ENCODE results near the gene DDX56.

DDX56 gene

GRCh38 chr7:44519546-44519945, 54.2 kb downstream of the DDX56 start:
- no peak overlapping the region for H3K4me3 ChIP-seq (ENCODE audit: low read length, poor library complexity, severe bottlenecking)
- H3K36me3 ChIP-seq (ENCODE audit: insufficient read depth, low read length): no peaks in the 10 kb centered on the region
- H3K9ac ChIP-seq (ENCODE audit: low read depth, low read length, poor library complexity, severe bottlenecking): no peak overlapping the region
- no peaks in the 10 kb centered on the region for H3K4me1 ChIP-seq (ENCODE audit: insufficient read depth, low read length, poor library complexity, severe bottlenecking)
- no peak overlapping the region for H3K4me2 ChIP-seq (ENCODE audit: low read depth, low read length, poor library complexity, severe bottlenecking)
- H3K9me3 ChIP-seq (ENCODE audit: insufficient read depth, low read depth, low read length): no peaks in the 10 kb centered on the region
- no peaks in the 10 kb centered on the region for H3K27me3 ChIP-seq (ENCODE audit: insufficient read depth, low read length, poor library complexity, severe bottlenecking)
- no peaks in the 10 kb centered on the region for H4K20me1 ChIP-seq (ENCODE audit: insufficient read depth, low read length, poor library complexity, severe bottlenecking)
- H3F3A ChIP-seq (ENCODE audit: low read depth): no peaks in the 10 kb centered on the region
- H3K79me2 ChIP-seq (ENCODE audit: insufficient read depth, low read length): no peaks in the 10 kb centered on the region
- no peak overlapping the region for H2AFZ ChIP-seq (ENCODE audit: low read length)
- TF ChIP-seq, protein P1, sequence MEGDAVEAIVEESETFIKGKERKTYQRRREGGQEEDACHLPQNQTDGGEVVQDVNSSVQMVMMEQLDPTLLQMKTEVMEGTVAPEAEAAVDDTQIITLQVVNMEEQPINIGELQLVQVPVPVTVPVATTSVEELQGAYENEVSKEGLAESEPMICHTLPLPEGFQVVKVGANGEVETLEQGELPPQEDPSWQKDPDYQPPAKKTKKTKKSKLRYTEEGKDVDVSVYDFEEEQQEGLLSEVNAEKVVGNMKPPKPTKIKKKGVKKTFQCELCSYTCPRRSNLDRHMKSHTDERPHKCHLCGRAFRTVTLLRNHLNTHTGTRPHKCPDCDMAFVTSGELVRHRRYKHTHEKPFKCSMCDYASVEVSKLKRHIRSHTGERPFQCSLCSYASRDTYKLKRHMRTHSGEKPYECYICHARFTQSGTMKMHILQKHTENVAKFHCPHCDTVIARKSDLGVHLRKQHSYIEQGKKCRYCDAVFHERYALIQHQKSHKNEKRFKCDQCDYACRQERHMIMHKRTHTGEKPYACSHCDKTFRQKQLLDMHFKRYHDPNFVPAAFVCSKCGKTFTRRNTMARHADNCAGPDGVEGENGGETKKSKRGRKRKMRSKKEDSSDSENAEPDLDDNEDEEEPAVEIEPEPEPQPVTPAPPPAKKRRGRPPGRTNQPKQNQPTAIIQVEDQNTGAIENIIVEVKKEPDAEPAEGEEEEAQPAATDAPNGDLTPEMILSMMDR (conservative IDR thresholded peaks at IDR 0.05; ENCODE audit: low read length): no peak
- TF ChIP-seq EZH2phosphoT487 (IDR thresholded peaks at IDR 0.05; ENCODE audit: borderline replicate concordance): no peak
- no peaks in the 10 kb centered on the region for H3K9me2 ChIP-seq (replicated peaks; ENCODE audit: low read depth, low read length)

DNA sequence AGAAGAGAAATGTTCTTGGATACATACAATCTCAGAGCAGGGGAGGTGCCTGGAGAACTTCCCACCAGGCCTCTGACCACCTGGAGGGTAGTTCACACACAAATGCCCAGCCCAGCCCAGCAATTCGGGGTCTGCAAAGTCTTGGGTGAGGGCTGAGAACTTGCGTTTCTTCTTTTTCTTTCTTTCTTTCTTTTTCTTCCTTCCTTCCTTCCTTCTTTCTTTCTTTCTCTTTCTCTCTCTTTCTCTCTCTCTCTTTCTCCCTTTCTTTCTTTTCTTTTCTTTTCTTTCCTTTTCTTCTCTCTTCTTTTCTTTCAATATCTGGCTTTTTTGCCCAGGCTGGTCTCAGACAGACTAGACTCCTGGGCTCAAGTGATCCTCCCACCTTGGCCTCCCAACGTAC, 54.9 kb downstream of the DDX56 start:
- no peaks in the 10 kb centered on the region for H3K4me1 ChIP-seq (ENCODE audit: insufficient read depth, low read length, poor library complexity, severe bottlenecking)
- TF ChIP-seq, protein P1 (conservative IDR thresholded peaks at IDR 0.05; ENCODE audit: low read length): no peak
- no peak for TF ChIP-seq EZH2phosphoT487 (IDR thresholded peaks at IDR 0.05; ENCODE audit: borderline replicate concordance)
- no peaks in the 10 kb centered on the region for H3K36me3 ChIP-seq (ENCODE audit: insufficient read depth, low read length)
- H2AFZ ChIP-seq (ENCODE audit: low read length): no peak overlapping the region
- no peak overlapping the region for H3K9ac ChIP-seq (ENCODE audit: low read depth, low read length, poor library complexity, severe bottlenecking)
- H3F3A ChIP-seq (ENCODE audit: low read depth): no peaks in the 10 kb centered on the region
- no peak overlapping the region for H3K4me3 ChIP-seq (ENCODE audit: low read length, poor library complexity, severe bottlenecking)
- H3K27me3 ChIP-seq (ENCODE audit: insufficient read depth, low read length, poor library complexity, severe bottlenecking): no peaks in the 10 kb centered on the region
- no peaks in the 10 kb centered on the region for H3K9me3 ChIP-seq (ENCODE audit: insufficient read depth, low read depth, low read length)
- no peak overlapping the region for H3K4me2 ChIP-seq (ENCODE audit: low read depth, low read length, poor library complexity, severe bottlenecking)
- no peaks in the 10 kb centered on the region for H3K9me2 ChIP-seq (replicated peaks; ENCODE audit: low read depth, low read length)
- no peaks in the 10 kb centered on the region for H3K79me2 ChIP-seq (ENCODE audit: insufficient read depth, low read length)
- no peaks in the 10 kb centered on the region for H4K20me1 ChIP-seq (ENCODE audit: insufficient read depth, low read length, poor library complexity, severe bottlenecking)

DNA sequence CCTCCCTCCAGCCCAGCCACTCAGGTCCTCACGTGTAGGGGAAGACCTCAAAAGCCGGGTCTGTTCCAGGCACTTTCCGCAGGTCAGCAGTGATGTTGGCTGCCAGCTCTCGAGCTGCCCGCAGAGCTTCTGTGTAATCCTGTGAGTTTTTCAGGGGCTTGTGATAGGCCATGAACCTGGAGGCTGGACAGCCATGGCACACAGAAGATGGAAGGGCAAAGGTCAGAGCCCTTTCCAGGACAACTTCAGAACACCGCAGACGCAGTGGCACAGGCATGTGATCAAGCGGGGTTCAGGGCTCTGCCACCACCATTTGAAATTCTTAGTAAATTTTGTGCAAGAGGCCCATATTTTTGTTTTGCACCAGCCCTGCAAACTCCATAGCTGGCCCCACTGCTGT, 56.5 kb downstream of the DDX56 start:
- Histone ChIP-seq H3K36me3 (ENCODE audit: insufficient read depth, low read length) (no peaks in the 10 kb centered on the region), H3K9me3 (ENCODE audit: insufficient read depth, low read depth, low read length) (no peaks in the 10 kb centered on the region), H3K79me2 (ENCODE audit: insufficient read depth, low read length) (no peaks in the 10 kb centered on the region), H3K4me3 (ENCODE audit: low read length, poor library complexity, severe bottlenecking) (no peak overlapping the region), H3F3A (ENCODE audit: low read depth) (no peaks in the 10 kb centered on the region), H4K20me1 (ENCODE audit: insufficient read depth, low read length, poor library complexity, severe bottlenecking) (no peaks in the 10 kb centered on the region), H2AFZ (ENCODE audit: low read length) (no peak overlapping the region), H3K4me1 (ENCODE audit: insufficient read depth, low read length, poor library complexity, severe bottlenecking) (no peaks in the 10 kb centered on the region), H3K4me2 (ENCODE audit: low read depth, low read length, poor library complexity, severe bottlenecking) (no peak overlapping the region), H3K27me3 (ENCODE audit: insufficient read depth, low read length, poor library complexity, severe bottlenecking) (no peaks in the 10 kb centered on the region), H3K9me2 (replicated peaks; ENCODE audit: low read depth, low read length) (no peaks in the 10 kb centered on the region), H3K9ac (ENCODE audit: low read depth, low read length, poor library complexity, severe bottlenecking) (no peak overlapping the region)
- TF ChIP-seq, protein P1 (conservative IDR thresholded peaks at IDR 0.05; ENCODE audit: low read length): no peak
- no peak for TF ChIP-seq EZH2phosphoT487 (IDR thresholded peaks at IDR 0.05; ENCODE audit: borderline replicate concordance)
